ENCODE data around the gene C11orf16.
A peak's percentile ranks its signal among the peaks of the same experiment; 100 is the strongest.
"Not testable (repeated sequence)": the region's sequence is repeated elsewhere in the genome, so short reads cannot be mapped to it uniquely, and the experiment has no call there.

The C11orf16 gene

DNA sequence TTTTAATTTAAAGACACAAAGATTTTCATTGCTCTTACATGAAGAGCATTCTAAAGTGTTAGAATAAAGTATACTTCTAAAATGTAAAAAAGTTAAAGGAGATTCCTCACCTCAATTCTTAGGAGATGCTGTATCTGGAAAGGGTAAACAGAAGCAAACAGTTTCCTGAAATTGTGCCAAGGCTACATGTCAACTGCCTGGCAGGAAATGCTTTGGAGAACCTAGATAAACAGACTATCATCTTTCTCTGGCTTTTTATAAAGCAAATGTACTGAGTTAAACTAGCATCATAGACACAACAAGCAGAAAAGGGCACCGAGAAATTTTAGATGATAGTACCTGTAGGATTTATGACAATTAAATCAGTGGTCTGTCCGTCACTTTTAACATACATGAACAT lies 46.4 kb downstream of the C11orf16 start:
- DNase-seq (ENCODE audit: low spot score), result no peak

DNA sequence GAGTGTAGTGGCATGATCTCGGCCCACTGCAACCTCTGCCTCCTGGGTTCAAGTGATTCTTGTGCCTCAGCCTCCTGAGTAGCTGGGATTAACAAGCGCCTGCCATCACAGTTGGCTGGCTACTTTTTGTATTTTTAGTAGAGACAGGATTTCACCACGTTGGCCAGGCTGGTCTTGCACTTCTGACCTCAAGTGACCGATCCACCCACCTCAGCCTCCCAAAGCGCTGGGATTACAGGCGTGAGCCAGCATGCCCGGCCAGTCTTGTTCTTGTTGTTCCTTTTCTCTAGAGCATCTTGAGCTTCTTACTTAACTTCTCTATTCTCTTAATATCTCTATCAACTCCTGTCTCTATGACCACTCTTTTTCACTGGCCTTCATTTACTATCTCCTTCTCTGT lies 51.2 kb downstream of the C11orf16 start:
- DNase-seq (ENCODE audit: low spot score), result not testable (repeated sequence)

GRCh38 chr11:8878771-8879170 lies 54.0 kb downstream of the C11orf16 start:
- no peak for DNase-seq (ENCODE audit: low spot score)

DNA sequence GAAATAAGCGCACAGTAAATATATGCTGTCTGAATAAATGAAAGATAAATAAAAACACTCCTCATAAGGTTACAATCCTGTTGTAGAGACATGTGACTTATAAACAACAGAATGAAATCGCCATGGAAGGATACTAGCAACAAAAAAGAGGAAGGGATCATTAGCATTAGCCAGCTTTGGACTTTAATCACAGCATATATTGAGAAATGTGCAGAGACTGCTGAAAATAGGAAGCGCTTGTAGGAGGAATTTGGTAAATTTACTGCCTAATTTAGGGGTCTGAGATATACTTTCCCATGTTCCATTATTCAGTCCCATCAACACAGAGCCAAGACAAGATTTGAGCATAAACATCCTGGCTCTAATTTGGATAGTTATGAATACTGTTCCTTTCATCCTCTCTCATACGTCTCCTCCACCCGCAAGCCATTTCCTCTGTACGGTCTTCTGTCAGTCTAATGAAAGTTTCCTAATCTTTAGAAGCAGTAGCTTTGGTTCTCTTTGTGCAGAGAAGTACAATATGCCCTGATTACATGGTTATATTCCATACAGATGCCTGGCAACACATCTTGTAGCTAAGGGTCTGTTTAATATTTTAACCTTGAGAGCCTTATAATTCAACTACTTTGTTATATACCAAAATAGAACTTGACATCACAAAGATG lies 58.9 kb downstream of the C11orf16 start:
- DNase-seq (ENCODE audit: low spot score), result no peak

GRCh38 chr11:8871962-8872361 lies 60.8 kb downstream of the C11orf16 start:
- DNase-seq (ENCODE audit: low spot score), result no peak

GRCh38 chr11:8871171-8871775 lies 61.5 kb downstream of the C11orf16 start:
- DNase-seq (ENCODE audit: low spot score), result peak; percentile 60

- DNase-seq (ENCODE audit: low spot score), result peak; percentile 83
These were observed 62.2 kb downstream of the C11orf16 start for GRCh38 chr11:8870411-8871170.

Data from iPS-NIHi11 (cell line).